ENCODE measurements around the gene EPHB3.

The EPHB3 gene

GRCh38 chr3:184630861-184631471 is 69.4 kb downstream of the EPHB3 start:
- DNase-seq = no peak

GRCh38 chr3:184631472-184631861 is 69.9 kb downstream of the EPHB3 start:
- no peak for DNase-seq

Data from activated CD4-positive, CD25-positive, alpha-beta regulatory T cell treated with anti-CD3 and anti-CD28 coated beads, Interleukin-2, amount 50 U/mL, for 72 hours (primary cell).